BJ (cell line): ENCODE data around the gene TUBE1. TPM values are rescaled to one million over a fixed set of nuclear protein-coding genes. Genes with fewer than 3 reads are reported as not detected.

Experiments
- CTCF ChIA-PET: fragments of 350-600 bp; formaldehyde crosslinking; extraction: SDS; loops from one replicate; lab custom pipeline; 2021; ENCODE audit warnings: antibody characterized with exemption, inconsistent platforms; lab: Yijun Ruan, JAX
- POLR2A ChIA-PET: fragments of 300-600 bp; sonication (Branson Sonifier 250); formaldehyde crosslinking; extraction: SDS; loops from one replicate; lab custom pipeline; 2021; ENCODE audit warnings: antibody characterized with exemption; lab: Charles Lee
- DNase-seq: peaks from one replicate; pipeline ENCODE4 v3.0.0-alpha.2; 2011; ENCODE audit warnings: low read depth
- H3K27me3 ChIP-seq: 2 replicates; pipeline ENCODE4 v1.6.0; 2011; ENCODE audit warnings: low read length; ENCODE audit not compliant: control insufficient read depth, insufficient read depth
- H3K36me3 ChIP-seq: 2 replicates; pipeline ENCODE4 v1.5.1; 2011; ENCODE audit warnings: low read length; ENCODE audit not compliant: control insufficient read depth, insufficient read depth
- H3K4me3 ChIP-seq: 2 replicates; pipeline ENCODE4 v1.5.1; 2011; ENCODE audit warnings: low read depth, mild to moderate bottlenecking, control low read depth, low read length
- CTCF ChIP-seq: IDR thresholded peaks from 2 replicates; pipeline ENCODE4 v1.5.1; 2011; ENCODE audit warnings: low read depth, mild to moderate bottlenecking, control low read depth, inconsistent platforms, low read length, moderate library complexity; ENCODE audit not compliant: insufficient read depth
- polyA plus RNA-seq: library from polyadenylated mRNA; depleted of rRNA; stranded (reverse); fragments of >200 nt; gene quantifications from 2 replicates; pipeline ENCODE4 v1.2.3, GENCODE V29; 2011

TUBE1 gene
- polyA plus RNA-seq, 1 experiment: 16.6 TPM

GRCh38 chr6:112031960-112032359, 55.3 kb downstream of the TUBE1 start:
- ChIA-PET CTCF (interaction anchor here (0.6 to 1.3 kb wide), 5 partner anchors 11 to 377 kb away, joined by 3 to 4 read pairs (median 4); no protein-coding TSS in a partner anchor), POLR2A (no interaction called here)
- no peak overlapping the region for H3K4me3 ChIP-seq
- H3K36me3 ChIP-seq: no peaks in the 10 kb centered on the region
- no peak for DNase-seq
- H3K27me3 ChIP-seq: peaks cover 5% of the 10 kb centered on the region; the same call in 1 of the 2 replicates
- TF ChIP-seq CTCF: no peak

GRCh38 chr6:112030961-112031660, 56.2 kb downstream of the TUBE1 start:
- no peak for TF ChIP-seq CTCF
- Histone ChIP-seq H3K36me3 (no peaks in the 10 kb centered on the region), H3K27me3 (peaks cover 5% of the 10 kb centered on the region; the same call in 1 of the 2 replicates), H3K4me3 (no peak overlapping the region)
- ChIA-PET POLR2A (no interaction called here), CTCF (interaction anchor here (0.6 to 1.3 kb wide), 2 partner anchors 14 to 376 kb away, joined by 3 to 4 read pairs; no protein-coding TSS in a partner anchor)
- no peak for DNase-seq

GRCh38 chr6:112030206-112030960, 56.9 kb downstream of the TUBE1 start:
- TF ChIP-seq CTCF: no peak
- ChIA-PET CTCF (interaction anchor here (1.3 kb wide), 1 partner anchor 13 kb away, joined by 4 read pairs; no protein-coding TSS in a partner anchor), POLR2A (no interaction called here)
- no peak overlapping the region for H3K4me3 ChIP-seq
- no peak for DNase-seq
- H3K27me3 ChIP-seq: peaks cover 5% of the 10 kb centered on the region; the same call in 1 of the 2 replicates
- no peaks in the 10 kb centered on the region for H3K36me3 ChIP-seq

GRCh38 chr6:112029045-112029822, 58.0 kb downstream of the TUBE1 start:
- Histone ChIP-seq H3K27me3 (peaks cover 5% of the 10 kb centered on the region; the same call in 1 of the 2 replicates), H3K36me3 (no peaks in the 10 kb centered on the region), H3K4me3 (no peak overlapping the region)
- ChIA-PET POLR2A (no interaction called here), CTCF (interaction anchor here (1.0 to 4.2 kb wide), 8 partner anchors 9 to 319 kb away, joined by 3 to 41 read pairs (median 4); no protein-coding TSS in a partner anchor)
- no peak for DNase-seq
- peak; percentile 59 for TF ChIP-seq CTCF
